NB4 (cell line): ENCODE data around the gene SPATA31C1.

Source experiments
- CTCF ChIP-seq: IDR thresholded peaks from one replicate; pipeline ENCODE4 v1.5.1; 2012; ENCODE audit warnings: low read depth, low read length
- MYC ChIP-seq: IDR thresholded peaks from 2 replicates; pipeline ENCODE4 v1.6.1; 2011; ENCODE audit warnings: low read depth, low read length
- POLR2A ChIP-seq: IDR thresholded peaks from 2 replicates; pipeline ENCODE4 v1.6.1; 2011; ENCODE audit warnings: mild to moderate bottlenecking; ENCODE audit not compliant: insufficient read length; ENCODE audit errors: extremely low read depth

- TF ChIP-seq CTCF (no peak), POLR2A (no peak), MYC (no peak)
Measured at GRCh38 chr9:87875060-87875459, 42.7 kb upstream of the SPATA31C1 start.
